Stimulated activated CD4-positive, alpha-beta T cell treated with anti-CD3 and anti-CD28 coated beads, Interleukin-12 subunit alpha, Interleukin-12 subunit beta, amount 100 ng/mL, for 48 hours (primary cell): Measurements from ENCODE around the gene CDIPT.
A peak's percentile ranks its signal among the peaks of the same experiment; 100 is the strongest.
"Not testable (repeated sequence)": the region's sequence is repeated elsewhere in the genome, so short reads cannot be mapped to it uniquely, and the experiment has no call there.

Experiments
- DNase-seq, 3 donors: peaks; one replicate each; pipeline ENCODE4 v3.0.0-alpha.2; 2020; ENCODE audit warnings: low read depth in 2 of 3, low spot score in 1 of 3

Gene CDIPT, protein sequence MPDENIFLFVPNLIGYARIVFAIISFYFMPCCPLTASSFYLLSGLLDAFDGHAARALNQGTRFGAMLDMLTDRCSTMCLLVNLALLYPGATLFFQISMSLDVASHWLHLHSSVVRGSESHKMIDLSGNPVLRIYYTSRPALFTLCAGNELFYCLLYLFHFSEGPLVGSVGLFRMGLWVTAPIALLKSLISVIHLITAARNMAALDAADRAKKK

DNA sequence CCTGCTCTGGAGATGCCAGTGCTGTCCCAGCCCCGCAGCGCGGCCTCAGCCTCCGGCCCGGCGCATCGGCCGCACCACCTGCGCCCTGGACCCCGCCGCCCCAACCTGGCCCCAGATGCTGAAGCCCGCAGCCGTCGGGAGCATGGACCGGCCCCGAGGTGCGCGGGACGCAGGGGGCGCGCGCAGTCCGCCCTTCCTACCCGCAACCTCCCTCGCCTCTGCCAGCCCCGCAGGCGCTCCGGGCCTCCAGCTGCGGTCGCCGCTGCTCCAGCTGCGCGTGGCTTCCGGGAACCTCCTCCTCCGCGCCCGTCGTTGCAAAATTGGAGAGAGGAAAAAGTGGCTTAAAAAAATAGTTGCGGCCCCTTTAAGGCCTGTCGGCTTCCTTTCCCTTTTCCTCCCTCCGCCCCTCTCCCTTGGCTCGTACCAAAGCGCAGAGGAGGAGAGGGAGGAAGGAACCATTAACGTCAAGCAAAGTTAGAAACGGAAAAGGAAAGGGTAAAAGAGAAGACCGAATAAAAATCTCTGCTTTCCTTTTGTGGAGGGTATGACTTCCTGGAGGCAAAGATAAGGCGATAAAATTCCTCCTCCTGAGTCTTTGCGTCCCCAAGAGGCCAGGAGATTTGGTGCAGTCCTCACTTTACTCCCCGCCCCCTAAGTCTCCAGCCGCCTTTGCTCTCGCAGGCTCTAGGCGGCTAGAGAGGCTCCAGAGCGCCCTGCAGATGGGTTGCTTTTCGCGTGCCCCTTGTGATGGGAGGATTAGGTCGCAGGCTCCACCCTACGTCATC, at the start of gene CDIPT:
Gene CDIPT, minus strand, starts transcription at position 343 of the 785 bp plus-strand sequence. CDS start 369 bp downstream, outside the sequence.
- DNase-seq = peak; percentile 90 to 95 (median 90)

DNA sequence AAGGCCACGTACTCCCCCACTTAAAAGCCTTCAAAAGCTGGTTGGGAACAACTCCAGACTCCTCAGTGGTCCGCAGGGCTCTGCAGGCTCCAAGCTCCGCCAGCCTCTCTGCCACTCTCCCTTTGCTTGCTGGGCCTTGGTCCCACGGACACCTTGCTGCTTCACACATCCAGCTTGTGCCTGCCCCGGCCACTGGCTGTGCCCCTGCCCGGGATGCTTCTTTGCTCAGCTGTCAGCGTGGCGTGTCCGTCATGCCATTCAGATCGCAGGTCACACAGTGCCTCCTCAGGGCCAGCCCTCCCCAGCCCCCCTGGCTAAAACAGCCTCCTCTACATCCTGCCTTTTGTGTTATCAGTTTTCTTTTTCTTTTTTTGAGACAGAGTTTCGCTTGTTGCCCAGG, 49.1 kb upstream of the CDIPT start:
- no peak for DNase-seq

DNA sequence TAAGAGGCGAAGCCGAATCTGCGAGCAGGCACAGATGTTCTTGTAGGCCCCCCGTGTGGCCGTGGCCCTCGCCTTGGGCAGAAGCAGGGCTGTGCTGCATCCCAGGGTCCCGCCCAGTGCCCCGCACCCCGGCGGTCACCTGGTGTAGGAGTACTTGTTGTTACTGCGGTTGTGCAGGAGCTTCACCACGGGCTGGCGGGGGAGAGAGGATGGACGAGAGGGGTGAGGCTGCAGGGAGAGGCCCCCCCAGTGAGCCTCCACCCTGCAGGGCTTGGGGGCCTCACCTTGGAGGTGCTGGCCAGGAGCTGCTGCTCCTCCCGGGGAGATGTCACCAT, 48.6 kb upstream of the CDIPT start:
- no peak for DNase-seq

DNA sequence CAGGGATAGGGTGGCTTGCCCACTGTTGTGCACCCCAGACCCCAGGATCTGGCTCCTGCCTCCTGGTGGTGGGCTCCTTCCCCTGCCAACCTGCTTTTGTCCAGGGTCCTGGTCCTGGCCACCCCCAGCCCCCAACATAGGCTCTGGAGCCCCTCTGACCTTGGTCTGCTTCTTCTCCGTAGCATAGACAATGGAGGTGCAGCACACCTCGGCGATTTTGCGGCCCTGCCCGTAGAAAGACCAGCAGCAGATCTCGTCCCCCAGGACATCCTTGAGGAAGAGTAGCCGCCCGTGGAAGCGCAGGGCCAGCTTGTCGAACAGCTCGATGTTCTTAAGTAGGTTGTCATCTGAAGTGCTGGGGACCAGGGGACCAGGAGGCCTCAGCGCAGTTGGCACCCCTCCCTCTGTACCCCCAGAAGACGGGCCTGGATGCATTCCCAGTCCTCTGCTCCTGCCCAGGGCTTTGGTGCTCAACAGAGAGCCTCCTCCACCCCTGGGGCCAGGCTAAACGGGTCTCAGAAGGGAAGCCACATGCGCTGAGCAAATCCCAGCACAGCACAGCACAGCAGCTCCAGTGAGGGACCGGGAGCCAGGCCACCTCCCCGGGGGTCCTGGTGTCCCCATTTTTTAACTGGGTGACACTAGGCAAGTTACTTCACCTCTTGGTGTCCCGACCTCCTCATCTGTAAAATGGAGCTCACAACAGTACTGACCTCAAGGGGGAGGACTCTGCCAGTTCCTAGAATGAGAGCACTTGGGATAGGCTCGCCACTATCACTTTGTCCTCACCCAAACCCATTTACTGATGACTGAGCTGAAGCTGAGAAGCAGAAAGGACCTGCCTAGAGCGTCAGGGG, 48.0 kb upstream of the CDIPT start:
- no peak for DNase-seq

DNA sequence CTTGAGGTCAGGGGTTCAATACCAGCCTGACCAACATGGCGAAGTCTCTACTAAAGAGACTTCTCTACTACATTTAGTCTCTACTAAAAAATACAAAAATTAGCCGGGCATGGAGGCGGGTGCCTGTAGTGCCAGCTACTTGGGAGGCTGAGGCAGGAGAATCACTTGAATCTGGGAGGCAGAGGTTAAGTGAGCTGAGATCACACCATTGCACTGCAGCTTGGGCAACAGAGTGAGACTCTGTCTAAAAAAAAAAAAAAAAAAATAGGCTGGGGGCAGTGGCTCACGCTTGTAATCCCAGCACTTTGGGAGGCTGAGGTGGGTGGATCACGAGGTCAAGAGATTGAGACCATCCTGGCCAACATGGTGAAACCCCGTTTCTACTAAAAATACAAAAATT, 46.8 kb upstream of the CDIPT start:
- DNase-seq = not testable (repeated sequence)

DNA sequence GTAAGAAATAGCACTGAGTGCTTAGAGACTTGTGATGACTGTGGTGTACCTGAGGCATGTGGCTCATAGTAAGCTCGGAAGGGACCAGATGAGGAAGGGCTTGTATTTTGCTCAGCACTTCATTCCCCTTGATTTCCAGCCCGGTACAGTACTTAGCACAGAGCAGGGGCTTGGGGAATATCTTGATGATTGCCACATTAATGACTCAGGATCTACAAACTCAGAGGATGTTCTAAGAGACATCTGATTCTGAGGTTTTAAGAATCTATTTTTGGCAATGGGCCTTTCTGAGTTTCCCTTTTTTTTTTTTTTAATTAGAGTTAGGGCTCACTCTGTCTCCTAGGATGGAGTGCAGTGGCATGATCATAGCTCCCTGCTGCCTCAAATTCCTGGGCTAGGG, 46.4 kb upstream of the CDIPT start:
- no peak for DNase-seq

DNA sequence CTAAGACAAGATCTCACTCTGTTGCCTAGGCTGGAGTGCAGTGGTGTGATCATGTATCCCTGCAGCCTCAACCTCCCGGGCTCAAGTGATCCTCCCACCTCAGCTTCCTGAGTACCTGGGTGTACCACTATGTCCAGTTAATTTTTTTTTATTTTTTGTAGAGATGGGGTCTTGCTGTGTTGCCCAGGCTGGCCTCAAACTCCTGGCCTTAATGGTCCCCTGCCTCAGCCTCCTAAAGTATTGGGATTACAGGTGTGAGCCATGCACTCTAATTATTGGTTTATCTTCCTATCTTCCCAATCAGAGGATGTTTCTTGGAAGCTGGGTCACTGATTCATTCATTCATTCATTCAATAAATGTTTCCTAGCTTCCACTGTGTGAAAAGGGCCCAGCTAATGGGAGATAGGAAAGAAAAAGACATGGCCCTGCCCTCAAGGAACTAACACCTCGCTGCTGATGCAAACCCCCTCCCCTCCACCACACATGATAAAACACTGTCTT, 45.7 kb upstream of the CDIPT start:
- DNase-seq = no peak

DNA sequence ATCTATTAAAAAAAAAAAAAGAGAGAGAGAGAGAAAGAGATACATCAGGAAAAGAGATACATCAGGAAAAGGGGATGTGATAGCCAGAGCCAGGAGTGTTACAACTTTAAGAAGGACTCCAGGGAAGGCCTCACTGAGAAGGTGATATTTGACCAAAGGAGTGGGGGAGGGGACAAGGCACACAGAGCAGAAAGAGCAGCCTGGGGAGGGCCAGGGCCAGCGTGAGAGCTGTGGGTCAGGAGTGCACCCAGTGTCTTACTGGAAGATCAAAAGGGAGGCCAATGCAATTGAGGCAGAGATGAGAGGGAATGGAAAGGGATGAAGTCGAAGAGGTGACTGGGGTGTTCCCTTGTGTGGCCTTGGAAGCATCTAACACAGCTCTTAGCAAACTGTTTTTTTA, 44.9 kb upstream of the CDIPT start:
- no peak for DNase-seq

DNA sequence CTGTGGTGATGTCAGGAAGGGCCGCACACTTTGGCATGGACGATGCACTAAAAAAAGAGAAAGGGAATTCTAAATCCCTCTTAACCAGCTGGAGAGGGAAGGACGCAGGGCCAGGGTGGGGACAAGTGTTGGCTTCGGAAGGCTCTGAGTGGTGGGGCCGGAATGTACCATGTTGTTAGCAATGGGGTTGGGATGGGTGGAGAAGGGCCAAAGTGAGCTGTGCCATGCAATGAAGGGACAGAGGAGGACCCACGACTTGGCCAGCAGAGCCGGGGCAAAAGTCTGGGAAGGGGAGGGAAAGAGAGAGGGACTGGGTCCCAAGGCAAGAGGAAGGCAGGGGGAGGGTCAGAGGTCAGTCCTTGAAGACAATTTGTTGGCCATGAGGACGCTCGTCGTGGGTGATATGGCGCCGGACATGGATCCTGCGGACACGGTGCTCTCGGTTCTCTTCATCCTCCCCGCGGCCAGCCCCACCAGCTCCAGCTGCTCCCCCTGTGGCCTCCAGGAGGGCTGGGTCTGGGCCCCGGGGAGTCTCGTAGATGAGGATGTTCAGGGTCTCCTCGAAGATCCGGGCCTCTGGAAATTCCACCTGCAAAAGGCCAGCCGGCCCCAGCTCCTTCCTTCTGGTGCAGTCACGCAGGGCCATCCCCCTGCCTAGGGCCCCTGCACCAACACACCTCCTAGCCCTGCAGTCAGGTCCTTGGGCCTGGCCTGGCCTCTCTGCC, 43.7 kb upstream of the CDIPT start:
- no peak for DNase-seq

DNA sequence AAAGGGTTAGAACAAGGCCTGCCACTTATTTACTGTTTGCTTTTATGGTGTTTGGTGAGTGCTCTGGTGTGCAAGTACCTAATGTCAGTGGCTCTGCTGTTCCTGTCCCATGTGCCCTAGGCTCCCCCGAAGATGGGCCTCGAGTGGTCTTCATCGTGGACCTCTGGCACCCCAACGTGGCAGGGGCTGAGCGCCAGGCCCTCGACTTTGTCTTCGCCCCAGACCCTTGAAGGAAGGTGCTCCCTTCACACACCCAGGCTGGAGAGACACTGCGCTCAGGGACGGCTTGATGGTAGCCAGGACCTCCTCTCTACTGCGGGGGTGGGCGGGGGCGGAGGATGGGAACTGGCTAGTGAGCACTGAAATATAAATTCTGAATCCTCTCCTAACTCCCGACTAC, 42.6 kb upstream of the CDIPT start:
- DNase-seq = no peak

DNA sequence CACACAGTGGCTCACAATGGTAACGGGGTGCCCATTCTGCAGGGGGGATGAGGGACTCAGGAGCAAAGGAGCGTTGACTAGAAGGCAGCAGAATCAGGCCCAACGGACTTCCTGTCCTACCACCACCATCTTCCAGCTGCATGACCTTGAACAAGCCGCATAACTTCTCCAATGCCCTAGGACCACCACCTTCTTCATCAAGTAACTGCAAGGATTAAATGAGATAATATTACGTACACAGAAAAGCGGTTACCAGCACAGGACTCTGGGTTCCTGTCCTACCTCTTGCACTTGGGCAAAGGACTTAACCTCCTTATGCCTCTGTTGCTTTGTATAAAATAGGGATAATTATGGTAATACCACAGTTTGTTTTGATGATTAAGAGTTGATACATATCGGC, 41.9 kb upstream of the CDIPT start:
- no peak for DNase-seq

DNA sequence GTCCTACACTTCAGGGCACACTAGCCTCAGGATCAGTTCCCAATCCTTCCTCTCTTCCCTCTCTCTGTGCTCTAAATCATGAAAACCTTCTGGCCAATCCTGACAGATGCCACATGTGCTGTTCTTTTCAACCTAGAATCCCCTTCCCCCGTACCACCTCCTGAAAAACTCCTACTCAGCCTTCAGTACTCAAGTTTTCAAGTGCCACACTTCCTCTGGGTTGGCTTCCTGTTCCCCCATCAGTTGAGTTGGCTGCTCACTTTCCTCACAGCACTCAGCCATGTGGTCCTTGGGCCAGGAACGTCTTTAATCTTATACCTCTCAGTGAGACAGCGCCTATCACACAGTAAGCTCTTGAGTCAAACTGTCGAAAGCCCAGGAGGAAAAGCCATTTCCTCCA, 40.6 kb upstream of the CDIPT start:
- no peak for DNase-seq

DNA sequence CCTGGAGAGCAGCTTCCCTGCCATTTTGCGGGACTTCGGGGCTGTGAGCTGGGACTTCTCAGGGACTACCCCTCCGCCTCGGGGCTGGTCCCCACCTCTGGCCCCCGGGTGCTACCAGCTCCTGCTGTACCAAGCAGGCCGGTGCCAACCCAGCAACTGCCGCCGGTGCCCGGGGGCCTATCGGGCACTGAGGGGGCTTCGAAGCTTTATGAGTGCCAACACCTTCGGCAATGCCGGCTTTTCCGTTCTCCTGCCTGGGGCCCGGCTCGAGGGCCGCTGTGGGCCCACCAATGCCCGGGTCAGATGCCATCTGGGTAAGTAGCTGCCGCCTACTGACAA, 38.5 kb upstream of the CDIPT start:
- no peak for DNase-seq

DNA sequence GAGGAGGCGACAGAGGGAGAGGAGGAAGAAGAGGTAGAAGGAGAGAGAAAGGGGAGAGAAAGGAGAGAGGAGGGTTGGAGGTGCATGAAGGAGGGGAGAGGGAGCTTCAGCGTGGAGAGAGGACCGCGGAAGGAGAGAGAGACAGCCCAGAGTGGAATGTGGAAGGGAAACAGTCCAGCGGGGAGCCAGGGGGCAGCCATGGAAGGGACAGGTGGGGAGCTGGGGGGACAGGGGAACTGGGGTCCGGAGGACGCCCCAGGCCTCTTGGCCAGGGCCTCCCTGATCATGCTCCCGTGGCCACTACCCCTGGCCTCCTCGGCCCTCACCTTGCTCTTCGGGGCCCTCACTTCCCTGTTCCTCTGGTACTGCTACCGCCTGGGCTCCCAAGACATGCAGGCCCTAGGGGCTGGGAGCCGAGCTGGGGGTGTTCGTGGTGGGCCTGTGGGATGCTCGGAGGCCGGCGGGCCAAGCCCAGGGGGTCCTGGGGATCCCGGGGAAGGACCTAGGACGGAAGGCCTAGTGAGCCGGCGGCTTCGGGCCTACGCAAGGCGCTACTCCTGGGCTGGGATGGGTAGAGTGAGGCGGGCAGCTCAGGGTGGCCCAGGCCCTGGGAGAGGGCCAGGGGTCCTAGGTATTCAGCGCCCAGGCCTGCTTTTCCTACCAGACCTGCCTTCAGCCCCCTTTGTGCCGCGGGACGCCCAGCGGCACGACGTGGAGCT, 38.0 kb upstream of the CDIPT start:
- no peak for DNase-seq

DNA sequence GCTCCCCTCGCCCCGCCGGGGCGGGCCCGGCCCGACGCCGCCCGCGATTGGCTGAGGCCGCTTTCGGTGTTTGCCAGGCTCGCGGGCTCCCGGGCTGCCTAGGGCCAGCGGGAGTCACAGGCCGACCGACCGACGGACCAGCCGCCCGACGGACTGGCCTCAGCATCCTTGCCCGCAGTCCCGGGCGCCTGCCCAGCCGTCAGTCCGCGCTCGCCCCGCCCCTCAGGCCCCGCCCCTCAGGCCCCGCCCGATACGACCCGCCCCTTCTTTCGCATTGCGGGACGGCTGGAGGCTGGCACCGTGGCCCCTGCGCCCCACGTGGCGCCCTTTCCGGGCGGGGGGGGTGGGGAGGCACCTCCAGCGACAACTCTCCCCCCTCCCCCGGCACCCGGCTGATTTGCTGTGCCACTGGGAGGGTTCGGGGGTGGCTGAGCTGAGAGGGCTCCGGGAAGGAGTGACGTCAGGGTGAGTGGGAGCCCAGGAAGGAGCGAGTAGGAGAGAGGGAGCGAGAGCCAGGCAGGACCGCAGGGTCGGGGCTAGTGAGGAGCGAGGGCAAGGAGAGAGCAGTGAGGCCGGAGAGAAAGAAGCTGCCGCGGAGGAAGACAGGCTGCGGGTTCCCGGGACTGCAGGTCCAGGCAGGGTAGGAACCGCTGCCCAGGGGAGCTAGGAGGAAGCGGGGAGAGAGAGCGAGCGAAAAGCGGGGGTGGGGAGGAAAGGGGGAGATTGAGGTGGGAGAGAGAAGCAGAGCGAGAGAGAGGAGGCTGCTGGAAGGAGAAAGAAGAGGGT, 37.3 kb upstream of the CDIPT start, which contains the start of gene ASPHD1:
Gene ASPHD1, plus strand, starts transcription at position 387 of the 786 bp plus-strand sequence. CDS start 484 bp downstream, outside the sequence.
- DNase-seq = peak; percentile 44 to 75 (median 53)

DNA sequence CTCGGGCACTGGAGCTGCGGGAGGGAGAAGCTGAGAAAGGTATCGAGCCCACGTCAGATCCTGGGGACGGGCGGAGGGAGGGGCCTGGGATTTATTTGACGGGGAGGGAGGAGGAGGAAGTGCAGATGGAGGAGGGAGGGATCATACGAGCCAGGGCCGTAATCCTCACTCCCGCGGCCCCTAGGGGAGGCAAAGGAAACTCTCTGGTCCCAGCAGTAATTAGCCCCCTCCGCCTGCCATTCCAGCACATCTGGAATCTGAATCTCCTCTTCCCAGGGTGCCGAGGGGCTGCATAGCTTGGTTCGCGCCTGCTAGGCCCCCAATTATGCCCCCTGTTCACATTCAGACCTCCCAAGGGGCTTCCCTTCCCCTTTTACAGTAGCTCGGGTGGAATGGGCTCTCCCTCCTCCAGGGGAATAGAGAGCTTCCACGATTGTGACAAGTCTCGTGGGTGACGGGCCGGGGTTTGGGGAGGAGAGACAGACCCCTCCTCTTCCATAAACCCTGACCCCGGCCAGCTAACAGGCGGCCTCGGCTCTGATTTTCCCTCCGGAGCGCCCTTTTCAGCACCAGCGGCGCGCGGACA, 36.6 kb upstream of the CDIPT start, which contains the start of gene SEZ6L2:
Gene SEZ6L2, minus strand, starts transcription at position 35 of the 586 bp plus-strand sequence. CDS start 531 bp downstream, outside the sequence.
- DNase-seq = peak; percentile 25 to 64 (median 49)

DNA sequence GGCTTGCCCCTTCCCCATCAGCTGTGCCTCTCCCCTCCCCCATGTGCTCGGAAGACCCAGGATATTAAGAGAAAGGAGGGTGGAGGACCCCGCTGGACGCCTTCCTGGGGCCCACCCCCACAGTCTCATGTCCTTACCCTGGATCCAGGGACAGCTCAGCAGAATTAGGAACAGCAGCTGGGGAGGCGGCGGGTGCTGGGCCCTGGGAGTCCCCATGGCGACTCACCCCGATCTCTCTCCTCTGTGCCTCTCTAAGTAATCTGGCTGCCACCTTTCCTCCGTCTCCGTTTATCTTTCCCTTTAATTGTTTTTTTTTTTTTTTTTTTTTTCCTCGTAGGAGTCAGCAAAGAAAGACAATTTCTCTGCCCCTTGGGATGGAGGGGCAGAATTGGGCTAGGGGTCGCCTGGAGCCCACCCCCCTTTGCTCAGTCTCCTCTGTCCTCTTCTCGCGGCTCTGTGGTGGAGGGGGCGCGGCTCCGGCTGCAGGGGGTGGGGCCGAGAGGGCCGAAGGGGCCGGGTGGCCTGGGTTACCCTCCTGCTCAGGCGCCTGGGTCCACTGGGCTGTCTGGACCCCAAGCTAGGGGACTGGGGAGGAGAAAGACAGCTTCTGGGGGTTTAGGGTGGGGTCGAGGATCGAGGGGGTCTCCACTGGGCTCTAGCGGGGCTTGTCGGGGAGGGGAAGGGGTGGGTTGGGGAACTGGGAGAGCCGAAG, 35.9 kb upstream of the CDIPT start:
- no peak for DNase-seq

DNA sequence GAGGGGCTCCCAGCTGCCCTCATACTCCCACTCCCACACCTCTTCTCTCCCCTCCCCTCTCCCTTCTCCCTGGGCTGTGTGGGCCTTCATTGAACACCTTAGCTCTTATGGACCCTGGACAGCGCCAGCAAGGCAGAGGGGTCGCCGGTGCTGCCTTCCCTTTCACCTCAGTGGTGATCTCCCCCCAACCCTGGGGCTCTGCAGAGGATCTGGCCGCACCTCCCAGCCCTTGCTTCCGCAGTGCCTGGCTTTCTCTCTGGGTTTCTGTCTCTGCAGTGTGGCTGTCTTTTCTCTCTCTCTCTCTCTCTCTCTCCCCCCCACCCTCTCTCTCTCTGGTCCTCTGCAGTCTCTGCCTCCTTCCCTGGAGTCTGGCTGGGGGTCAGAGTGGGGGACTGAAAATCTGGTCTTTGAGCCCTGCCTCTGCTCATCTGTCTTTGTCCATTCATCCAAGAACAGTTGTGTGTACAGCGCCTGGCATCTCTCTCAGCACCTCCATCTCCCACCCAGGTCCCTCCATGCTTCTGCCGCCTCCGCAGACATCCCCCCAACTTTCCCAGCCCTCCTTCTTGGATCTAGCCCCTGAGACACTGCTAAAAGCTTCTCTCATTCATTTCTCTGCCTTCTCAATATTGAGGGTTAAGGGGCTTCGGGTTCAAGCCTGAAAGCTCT, 35.2 kb upstream of the CDIPT start:
- no peak for DNase-seq
